Measurements from ENCODE around the gene MRPL40.

Gene MRPL40

GRCh38 chr22:19480789-19481188 is 48.4 kb downstream of the MRPL40 start:
- DNase-seq (ENCODE audit: low read depth in 1 of 2, low spot score in 1 of 2), result no peak

- DNase-seq (ENCODE audit: low read depth in 1 of 2, low spot score in 1 of 2), result no peak
These were observed 50.0 kb downstream of the MRPL40 start for GRCh38 chr22:19482297-19482696.

GRCh38 chr22:19483481-19484244 is 51.3 kb downstream of the MRPL40 start:
- DNase-seq (ENCODE audit: low read depth in 1 of 2, low spot score in 1 of 2), result no peak
